IPS-NIHi7 (cell line): ENCODE results near the gene CCNY.
"Not testable (repeated sequence)": the region's sequence is repeated elsewhere in the genome, so short reads cannot be mapped to it uniquely, and the experiment has no call there.

Experiments
- DNase-seq: peaks from one replicate; pipeline ENCODE4 v3.0.0; 2012; ENCODE audit warnings: mixed read lengths; ENCODE audit errors: extremely low spot score

CCNY gene

DNA sequence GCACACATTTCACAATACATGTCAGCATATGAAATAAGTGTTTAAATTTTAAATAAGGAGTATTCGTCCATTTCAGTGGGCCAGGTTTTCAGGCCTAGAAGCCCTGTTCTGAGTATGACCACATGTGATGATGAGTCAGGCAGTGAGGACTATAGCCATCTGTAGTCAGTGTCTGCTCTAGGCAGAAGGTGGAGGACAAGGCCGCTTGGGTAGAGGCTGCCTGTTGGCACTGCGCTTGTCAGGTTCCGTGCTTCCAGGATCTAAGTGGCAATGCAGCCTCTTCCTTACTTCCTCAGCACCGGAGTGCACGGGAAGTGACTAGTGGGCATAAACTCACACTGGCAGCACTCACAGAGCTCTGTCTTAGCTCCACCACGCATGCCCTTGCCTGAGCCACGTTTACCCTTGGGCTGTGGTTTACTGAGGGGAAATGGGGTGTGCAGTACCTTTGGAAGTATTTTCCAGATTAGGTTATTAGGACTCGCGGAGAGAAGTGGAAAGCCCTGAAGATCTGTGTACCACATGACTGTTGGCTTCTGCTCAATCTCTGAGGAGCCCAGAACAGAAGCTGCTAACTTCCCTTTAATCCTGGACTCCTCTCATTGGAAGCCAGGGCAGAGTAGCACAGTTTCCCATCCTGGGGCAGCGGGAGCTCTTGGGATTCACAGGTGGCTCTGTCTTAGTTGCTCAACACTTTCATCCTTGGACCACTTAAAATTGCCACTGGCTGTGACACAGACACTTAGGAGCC, 181.3 kb downstream of the CCNY start:
- no peak for DNase-seq

DNA sequence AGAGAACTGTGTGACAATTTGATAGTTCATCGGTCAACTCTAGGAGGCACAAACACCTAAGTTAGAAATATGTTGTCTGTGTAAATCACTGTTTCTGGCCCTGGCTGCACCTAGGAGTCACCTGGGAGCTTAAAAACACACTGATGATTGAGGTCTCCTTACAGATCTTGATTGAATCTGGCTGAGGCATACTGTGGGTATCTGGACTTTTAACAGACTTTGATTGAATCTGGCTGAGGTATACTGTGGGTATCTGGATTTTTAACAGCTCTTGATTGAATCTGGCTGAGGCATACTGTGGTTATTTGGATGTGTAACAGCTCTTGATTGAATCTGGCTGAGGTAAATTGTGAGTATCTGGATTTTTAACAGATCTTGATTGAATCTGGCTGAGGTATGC, 181.9 kb downstream of the CCNY start:
- not testable (repeated sequence) for DNase-seq

DNA sequence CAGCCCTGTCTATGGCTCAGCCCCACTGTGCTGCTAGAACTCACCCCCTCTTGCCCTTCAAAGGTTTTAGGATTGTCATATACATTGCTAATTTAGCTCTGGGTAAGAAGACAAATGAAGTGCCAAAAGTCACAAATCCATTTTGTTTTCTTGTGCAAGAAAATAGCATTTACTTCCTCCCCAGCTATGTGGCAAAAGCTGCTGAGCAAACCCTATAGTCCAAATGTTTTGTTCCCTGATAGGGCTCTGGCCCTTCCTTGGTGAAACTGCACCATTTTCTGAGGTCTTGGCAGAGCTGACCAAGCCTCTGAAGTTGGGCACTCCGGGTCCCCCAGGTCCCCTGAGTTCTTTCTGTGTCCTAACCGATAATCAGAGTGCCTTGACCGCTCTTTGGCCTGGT, 184.7 kb downstream of the CCNY start:
- no peak for DNase-seq

DNA sequence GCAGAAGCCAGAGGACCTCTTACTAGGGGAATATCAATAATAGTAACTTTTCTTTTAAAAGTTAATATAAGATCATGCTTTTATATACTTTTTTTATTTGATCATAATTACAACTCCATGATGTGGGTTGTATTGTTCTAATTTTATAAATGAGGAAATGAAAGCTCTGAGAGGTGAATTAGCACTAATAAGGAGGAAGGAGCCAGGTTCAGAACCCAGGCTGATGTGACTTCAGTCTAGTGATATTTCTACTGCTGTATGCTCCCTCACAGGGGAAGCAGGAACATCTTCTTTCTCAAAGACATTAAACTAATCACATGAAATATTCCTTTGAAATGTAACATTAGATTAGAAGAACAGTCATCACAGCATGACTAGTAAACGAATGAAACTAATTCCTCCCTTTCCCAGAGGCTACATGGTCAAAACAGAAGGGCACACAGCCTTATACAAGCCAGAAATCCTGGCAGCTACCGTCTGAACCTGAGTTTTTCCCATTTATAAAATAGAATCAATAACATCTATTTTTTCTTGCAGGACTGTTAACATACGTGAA, 187.4 kb downstream of the CCNY start:
- DNase-seq: no peak

DNA sequence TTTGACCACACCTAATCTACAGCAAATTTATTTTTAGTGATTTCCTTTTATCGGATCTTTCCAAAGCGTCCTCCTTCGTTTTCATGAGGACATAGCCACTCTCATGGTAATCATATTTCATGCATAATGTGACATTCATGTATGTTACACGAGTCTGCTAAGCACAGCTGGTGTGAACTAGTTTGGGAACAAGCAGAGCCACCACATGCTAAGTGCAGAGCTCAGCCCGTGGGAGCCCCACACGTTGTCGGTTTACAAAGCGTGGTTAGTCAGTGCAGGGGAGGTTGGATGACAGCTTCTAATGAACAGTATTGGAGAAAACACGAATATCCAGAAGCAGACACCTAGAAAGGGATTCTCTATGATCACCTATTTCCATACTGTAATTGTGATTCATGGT, 190.4 kb downstream of the CCNY start:
- no peak for DNase-seq

DNA sequence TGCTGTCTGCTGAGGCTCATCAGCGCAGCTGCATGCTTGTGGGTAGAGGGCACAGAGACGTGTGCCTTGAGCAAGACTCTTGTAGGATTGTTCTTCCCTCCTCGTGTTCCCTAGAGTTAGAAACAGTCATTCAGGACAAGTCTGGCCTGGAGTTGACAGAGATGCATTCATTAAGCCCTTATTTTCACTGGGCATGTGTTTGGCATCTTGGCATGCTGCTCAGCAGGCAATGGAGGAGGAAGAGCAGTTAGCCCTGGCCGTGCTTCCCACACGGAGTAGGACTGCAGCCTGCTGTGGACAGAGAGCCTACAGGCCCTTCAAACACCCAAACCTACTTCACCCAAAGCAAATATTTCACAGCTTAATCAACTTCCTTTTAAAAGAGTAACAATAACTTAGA, 195.8 kb downstream of the CCNY start:
- DNase-seq: no peak

DNA sequence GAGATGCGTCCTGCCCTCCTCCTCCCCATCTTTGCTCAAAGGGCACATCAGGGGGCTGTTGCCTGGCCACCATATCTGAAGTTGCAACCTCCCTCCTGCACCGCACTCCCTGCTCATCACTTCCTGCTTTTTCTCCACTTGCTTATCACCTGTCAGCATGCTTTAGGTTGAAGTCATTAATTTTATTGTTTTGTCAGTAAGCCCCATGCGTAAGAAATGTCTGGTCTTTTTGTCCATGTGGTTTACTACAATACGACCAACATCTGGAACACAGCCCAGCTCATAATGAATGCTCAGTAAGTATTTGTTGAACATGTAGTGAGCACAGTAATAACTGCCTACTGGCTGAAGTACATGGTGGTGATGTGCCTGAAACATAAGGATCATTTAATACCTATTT, 197.3 kb downstream of the CCNY start:
- no peak for DNase-seq

DNA sequence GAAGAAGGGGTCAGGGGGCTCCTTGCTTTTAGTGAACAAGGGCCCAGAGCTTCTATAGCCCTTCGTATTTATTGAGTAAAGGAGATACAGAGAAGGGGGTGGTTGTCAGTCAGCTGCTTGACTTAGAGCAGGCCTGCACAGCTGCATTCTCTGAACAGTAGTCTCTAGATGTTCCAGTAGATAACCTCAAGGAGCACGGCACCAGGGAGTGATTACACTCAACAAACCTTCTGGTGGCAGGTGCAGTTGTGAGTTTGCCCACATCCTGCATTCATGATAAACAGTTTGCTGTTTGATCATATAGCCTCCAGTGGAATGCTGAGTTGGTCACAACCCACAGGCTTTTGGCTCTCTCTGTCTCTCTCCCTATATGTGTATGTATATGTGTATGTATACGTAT, 198.8 kb downstream of the CCNY start:
- DNase-seq: no peak

DNA sequence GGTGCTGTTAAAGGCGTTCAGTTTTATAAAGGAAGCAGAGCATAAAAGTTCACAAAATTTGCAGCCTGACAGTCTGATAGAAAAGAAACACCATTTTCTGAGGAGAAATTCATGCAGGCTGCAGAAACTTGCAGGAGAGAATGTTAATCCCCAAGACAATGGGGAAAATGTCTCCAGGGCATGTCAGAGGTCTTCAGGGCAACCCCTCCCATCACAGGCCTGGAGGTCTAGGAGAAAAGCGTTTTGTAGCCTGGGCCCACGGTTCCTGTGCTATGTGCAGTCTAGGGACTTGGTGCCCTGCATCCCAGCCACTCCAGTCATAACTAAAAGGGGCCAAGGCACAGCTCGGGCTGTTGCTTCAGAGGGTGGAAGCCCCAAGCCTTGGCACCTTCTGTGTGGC, 200.5 kb downstream of the CCNY start:
- DNase-seq: no peak

DNA sequence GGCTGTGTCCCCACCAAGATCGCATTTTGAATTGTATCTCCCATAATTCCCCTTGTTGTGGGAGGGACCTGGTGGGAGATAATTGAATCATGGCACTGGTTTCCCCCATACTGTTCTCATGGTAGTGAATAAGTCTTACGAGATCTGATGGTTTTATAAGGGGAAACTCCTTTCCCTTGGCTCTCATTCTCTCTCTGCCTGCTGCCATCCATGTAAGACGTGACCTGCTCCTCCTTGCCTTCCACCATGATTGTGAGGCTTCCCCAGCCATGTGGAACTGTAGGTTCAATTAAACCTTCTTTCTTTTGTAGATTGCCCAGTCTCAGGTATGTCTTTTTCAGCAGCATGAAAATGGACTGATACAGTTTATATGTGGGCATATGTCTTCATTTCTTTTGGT, 201.6 kb downstream of the CCNY start:
- not testable (repeated sequence) for DNase-seq

DNA sequence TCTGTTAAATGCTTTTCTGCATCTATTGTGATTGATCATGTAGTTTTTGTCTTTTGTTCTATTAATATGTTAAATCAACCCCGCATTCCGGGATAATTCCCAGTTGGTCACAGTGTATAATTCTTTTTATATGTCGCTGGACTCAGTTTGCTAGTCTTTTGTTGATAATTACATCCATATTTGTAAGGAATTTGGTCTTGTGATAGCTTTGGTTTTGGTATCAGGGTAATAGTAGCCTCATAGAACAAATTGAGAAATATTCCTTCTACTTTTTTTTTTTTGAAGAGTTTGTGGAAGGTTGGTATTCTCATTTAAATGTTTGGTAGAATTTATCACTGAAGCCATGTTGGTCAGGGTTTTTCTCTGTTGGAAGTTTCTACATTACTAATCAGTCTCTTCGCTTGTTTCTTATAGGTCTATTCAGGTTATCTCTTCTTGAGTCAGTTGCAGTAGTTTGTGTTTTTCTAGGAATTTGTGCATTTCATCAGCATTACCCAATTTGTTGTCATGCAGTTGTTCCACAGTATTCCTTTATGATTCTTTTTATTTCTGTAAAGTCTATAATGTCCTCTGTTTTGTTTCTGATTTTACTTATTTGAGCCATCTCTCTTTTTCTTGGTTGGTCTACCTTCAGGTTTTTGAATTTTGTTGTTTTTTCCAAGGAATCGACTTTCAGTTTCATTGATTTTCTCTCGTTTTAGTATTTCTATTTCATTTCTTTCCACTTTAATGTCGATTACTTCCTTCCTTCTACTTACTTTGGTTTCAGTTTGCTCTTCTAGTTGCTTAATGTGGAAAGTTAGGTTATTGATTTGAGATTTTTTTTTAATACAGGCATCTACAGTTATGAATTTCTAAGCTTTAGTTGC, 204.2 kb downstream of the CCNY start:
- no peak for DNase-seq

DNA sequence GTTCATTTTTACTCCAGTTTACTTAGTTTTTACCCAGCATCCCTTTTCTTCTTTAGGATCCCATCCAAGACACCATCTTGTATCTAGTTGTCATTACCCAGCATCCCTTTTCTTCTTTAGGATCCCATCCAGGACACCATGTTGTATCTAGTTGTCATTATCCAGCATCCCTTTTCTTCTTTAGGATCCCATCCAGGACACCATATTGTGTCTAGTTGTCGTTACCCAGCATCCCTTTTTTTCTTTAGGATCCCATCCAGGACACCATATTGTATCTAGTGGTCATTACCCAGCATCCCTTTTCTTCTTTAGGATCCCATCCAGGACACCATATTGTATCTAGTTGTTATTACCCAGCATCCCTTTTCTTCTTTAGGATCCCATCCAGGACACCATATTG, 205.4 kb downstream of the CCNY start:
- DNase-seq: no peak

DNA sequence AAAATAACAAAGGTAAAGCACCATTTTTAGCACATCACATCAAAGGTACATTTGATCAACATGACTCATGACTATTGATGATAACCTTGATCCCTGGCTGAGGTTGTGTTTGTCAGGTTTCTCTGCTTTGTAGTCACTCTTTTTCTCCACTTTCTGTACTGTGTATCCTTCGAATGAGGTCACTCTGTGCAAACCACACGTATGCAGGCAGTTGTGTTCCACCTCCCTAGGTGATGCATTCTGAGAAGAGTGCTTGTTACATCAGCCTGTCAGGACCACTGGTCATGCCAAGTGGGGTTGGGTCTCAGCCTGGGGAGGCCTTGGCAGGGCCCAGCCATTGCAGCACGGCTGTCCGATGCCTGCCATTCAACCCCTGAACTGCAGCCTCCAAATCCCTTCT, 206.0 kb downstream of the CCNY start:
- no peak for DNase-seq

DNA sequence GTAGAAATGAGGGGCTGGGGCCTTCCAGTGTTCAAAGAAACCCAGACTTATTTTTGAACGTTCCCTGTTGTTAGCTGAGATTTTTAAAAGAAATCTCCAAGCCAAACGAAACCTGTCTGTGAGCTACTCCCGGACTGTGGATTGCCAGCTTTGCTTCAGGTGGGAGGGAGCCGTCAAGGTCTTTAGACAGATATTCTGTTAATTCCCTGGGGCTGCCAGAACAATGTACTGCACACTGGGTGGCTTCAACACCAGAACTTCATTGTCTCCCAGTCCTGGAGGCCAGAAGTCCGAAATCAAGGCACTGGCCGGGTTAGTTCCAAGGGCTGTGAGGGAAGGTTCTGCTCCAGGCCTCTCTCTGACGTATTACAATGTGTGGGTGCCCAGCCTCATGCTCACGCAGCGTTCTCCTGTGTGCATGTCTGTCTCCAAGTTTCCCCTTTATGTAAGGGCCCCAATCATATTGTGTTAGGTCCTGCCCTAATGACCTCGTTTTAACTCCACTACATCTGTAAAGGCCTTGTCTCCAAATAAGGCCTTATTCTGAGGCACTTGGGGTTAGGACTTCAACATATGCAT, 208.9 kb downstream of the CCNY start:
- no peak for DNase-seq

DNA sequence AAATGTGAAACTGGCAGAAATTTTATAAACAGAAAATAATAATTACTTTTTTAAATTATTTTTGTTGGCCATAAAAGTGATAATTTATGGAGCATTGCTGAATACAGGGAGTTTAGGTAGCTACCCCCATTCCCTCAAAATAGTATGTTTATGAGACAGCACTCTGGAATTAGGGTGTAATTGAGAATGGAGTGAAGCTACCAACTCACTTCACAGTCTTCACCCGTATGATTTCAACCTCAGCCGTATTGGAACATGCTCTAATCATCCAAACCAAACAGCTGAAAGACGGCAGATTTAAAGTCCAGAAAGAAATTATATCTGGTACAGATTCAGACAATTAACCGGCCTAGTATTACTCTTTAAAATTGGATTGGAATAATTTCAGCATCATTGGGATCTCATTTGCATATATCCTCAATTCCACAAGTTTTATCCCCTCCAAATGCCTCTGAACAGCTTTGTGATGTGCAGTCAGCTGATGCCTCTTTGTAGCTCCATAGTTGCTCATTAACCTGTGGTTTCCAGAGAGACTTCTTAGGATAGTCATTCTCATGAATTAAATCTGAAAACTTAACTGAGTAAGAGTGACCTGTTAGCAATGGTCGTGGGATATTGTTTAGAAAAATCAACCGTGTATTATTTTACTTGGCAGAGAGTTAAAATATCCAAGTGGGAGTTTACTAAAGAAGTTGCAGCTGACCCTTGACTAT, 209.7 kb downstream of the CCNY start:
- DNase-seq: no peak

DNA sequence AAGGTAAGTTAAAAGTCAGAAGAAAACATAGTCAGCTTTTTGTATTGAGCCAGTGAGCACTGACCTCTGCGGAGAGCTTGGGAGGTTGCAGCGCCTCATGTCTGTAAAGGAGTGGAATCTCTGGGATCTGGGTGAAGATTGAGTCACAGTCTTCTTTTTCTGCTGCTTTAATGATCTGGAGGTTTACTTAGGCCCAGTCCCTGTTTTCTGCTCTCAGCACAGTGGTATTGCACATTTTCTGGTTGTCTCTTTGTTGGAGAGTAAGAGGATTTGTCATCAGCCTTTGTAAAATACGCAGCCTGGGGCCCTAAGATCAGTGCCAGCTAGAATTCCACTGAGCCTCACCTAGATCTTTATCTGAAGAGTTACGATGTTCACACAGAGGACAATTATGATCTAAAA, 210.5 kb downstream of the CCNY start:
- DNase-seq: no peak

DNA sequence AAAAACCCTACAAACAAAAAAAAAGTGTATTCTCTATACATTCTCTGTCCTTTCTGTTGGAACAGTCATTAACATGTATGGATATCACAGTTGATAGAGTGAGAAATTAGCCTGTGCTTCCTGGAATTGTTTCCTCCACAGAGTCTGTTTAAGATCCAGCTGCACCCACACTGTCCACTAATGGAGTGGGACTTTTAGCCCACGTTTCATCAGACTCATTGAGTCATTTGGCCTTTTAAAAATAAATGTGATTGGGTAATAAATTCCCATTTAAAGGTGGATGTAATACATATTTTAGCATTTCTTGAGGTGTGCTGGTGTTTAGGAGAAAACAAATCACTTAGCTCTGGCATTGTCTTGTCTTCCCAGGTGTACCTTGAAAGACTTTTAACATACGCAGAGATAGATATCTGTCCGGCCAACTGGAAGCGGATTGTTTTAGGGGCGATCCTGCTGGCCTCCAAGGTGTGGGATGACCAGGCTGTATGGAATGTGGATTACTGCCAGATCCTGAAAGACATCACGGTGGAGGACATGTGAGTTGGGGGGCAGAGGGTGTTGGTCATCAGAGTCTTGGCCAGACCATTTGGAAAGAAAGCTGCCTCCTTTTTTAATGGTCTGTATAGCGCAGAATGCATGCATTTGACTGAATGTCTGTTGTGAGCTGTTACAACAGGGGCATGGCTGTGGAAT, 216.5 kb downstream of the CCNY start:
- no peak for DNase-seq

DNA sequence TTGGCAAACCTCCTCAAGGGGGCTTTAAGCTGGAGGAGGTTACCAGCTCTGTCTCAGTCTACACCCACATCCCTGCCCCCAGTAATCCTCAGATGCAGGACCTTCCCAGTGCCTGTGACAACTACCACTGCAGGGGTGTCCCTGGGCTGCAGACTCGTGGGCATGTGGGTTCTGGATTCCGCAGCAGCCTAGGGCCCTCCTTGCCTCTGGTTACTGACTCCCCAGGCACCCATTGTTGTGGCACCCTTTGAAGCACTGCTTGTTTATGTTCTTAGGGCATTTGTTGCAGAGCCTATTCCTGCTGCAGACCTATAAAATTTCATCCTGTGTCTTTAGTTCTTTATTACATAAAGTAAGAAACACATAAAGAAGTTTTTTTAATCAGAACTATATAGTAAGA, 217.7 kb downstream of the CCNY start:
- DNase-seq: no peak

DNA sequence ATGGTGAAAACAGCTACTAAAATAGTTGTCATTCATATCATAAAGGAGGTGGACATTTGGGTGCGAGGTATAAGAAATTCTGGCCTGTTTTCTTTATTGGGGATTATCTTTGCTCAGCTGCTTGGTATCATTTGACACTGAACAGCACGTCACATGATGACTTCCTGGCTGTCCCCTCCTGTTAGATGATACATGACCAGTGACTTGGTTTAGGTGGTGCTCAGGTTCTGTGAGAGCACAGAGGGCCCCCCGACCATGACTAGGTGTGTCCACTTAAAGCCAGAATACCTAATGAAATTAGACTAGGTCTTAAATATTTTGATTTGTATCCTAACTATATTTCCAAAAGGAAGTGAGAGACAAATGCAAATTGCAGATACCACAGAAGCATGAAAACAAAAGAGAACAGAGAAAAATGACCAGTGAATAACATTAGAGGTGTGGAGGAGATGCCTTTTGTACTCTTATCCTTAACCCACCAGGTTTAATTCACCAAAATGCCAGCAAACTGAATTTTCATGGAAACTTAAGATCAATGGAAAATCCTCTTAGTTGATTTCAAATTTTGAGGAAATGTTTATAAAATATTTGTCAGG, 218.2 kb downstream of the CCNY start:
- no peak for DNase-seq

DNA sequence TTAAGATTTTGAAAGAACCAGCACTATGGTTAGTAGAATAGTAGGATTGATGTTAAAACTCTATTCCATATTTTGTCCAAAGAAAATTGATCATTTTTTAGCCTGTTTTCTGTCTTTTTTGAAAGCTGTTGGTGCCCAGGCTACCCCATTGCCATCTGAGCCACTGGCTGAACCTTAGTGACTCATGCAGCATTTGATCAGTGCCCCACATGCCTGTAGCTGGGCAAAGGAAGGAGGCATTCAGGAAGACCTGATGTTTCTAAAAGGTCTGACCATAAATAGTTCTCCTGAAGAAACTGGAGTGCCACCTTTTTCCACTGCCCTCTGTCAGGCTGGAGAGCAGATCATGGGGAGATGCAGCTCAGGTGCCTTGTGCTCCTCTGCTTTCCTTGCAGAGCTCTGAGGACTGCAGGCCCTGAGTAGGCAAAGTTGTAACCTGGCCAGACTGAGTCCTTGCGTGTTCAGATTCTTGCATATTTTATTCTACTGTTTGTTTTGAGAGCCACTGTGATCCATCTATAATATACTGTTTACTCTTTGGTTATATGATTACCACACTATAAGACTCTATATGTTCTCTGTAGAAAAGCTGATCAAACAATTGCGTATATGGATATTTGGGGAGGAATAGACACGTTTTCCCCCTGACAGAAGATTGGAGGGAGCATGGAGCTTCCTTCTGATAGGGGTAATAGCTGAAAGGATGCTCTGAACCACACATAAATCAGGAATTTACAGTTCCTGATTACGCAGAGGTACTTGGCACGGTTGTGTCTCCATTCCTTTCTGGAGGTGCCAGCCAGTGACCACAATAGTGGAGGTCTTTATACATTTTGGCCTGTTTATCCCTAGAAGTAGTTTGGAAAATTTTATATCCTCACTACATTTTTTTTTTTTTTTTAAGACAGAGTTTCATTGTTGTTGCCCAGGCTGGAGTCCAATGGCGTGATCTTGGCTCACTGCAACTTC, 219.9 kb downstream of the CCNY start:
- DNase-seq: no peak
